Stimulated activated CD4-positive, alpha-beta T cell treated with anti-CD3 and anti-CD28 coated beads, Interleukin-4, amount 100 ng/mL, for 4 hours (primary cell): Measurements from ENCODE around the gene SFXN4.

Source experiments
- DNase-seq, 2 experiments: peaks; one replicate each; pipeline ENCODE4 v3.0.0-alpha.2; 2020

Gene SFXN4, protein sequence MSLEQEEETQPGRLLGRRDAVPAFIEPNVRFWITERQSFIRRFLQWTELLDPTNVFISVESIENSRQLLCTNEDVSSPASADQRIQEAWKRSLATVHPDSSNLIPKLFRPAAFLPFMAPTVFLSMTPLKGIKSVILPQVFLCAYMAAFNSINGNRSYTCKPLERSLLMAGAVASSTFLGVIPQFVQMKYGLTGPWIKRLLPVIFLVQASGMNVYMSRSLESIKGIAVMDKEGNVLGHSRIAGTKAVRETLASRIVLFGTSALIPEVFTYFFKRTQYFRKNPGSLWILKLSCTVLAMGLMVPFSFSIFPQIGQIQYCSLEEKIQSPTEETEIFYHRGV

DNA sequence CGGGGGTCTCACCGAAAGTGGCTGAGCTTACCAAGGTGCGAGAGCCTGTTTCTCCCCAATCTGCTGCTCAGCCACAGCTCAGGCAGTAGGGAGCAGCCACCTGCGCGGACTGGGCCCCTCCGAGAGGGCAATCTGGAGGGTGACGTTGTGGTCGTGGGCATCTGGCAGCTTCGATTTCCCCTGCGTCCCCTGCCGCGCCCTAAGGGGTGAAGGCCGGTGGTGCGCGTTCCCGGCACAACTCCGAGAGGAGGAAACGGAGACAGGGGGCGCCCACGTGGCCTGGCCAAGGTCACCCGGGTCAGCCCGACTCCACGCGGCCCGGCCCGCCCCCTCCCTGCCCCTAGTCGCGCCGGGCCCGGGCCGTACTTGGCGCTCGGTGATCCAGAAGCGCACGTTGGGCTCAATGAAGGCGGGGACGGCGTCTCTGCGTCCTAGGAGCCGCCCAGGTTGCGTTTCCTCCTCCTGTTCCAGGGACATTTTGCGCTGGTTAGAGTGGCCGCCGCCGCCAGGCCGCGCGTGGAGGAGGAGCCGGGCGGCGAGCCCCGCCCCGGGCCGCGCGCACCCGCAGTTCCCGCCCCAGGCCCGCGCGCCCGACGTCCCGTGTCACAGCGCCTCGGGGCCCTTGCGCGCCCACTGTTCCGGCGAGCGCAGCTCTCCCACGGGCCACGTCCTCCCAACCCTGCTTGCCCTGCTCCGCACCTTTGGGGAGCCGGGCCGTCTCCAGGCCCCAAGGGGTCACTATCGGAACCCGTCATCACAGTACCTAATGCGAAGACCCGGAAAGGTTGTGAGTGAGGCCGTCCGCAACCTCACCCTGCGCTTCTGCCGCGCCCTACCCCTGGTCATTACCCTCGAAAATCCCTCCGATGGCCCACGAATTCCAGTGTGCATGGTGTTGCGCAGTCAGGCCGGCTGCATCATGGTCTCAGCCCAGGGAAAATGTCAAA lies at the start of gene SFXN4:
SFXN4 (minus strand) TSS at position 544 of the 947 bp plus-strand sequence; CDS start at position 477, 67 bp downstream.
- peak; percentile 73 to 81 for DNase-seq

DNA sequence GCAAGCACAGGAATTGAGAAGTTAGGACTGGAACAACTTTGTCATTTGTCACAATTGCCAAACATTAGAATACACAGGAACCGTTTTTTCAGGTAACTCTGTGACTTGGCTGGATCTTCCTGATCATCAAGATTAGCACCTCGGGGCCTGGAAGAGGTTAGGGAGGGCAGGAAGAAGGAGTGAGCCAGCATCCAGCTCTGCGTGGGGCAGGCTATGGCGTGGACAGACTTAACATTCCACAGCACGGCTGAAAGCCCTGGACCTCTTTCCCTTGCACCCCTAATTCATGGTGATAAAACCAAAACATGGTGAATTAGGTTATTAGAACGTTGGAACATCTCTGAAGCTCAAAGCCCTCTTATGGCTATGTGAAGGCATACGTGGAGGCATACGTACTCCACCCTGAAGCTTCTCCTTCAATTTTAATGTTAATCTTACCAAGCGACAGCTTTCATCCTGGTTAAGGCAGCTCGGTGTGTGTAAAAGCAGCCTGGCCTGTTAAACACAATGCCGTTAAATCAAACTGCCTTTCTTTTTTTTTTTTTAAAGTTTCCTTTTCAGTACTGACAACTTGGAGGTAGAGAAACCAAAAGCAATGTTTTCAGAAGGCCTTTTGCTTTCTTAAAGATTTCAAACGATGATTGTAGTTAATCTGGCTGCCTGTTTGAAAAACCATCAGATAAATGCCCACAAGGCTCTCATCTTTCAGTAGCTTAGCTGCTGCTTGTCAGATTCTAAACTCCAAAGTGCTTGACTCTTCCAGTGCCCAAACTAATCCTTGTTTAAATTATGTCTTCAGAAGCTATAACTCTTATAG lies 46.3 kb upstream of the SFXN4 start:
- no peak for DNase-seq

DNA sequence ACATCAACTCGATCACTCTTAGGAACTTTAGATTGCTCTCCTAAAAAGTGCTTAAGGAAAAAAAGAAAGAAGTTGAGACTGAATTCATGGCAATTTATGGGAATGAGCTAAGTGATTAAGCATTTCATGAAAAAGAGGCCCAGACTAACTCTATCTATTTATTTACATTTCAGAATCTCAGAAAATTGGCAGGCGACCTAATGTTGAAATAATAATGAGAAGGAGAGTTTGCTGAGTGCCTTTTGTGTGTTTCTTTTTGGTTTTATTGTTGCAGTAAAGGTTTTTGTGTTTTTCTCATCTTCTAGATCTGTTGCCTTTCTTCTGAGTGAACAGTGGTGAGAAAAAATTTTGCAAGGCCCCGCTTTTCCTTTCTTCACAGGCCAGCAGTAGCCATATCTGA lies 45.7 kb upstream of the SFXN4 start:
- DNase-seq = no peak

DNA sequence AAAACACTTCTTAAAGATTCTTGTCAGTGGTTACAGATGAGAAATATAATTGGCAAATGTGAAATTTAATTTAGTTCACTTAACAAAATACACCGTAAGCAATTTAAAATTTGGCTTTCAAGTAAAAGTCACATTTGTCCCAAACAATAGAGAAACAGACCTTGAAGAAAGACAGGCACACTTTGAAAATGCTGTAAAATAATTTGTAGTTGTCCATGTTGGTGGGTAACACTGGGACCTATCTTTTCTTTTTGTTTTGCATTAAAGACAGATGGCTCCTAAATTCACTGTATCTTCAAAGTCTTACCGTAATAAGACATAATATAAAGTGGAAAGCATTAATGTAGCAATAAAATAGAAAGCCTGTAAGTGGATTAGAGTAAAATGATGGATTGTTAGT lies 45.1 kb upstream of the SFXN4 start:
- no peak for DNase-seq

DNA sequence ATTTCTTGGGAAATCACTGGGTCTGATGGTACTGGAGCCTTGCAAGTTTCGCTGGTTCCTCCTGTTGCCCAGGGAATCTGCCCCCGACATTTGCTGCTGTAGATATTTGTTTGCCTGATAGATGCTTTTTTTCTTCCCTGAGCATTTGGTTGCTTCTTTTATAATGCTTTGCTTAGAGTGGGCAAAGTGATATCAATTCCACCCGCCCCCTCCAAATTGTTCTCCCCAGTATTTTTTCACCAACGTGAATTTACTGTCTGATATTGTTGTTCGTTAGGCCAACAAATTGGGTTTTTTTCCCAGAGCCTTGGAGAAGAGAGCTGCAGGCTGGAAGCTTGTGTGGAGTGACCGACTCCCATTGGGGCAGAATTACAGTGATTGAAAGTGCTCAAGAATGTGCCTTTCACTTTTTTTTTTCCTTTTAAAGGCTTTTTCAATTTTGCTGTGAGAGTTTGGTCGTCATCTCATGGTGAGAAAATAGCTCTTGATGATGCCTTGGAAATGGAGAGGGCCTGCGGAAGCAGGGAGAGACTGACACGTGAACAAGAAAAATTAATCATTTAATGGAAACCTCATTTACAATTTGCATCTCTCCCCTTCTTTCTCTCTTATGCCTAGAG lies 44.3 kb upstream of the SFXN4 start:
- no peak for DNase-seq

DNA sequence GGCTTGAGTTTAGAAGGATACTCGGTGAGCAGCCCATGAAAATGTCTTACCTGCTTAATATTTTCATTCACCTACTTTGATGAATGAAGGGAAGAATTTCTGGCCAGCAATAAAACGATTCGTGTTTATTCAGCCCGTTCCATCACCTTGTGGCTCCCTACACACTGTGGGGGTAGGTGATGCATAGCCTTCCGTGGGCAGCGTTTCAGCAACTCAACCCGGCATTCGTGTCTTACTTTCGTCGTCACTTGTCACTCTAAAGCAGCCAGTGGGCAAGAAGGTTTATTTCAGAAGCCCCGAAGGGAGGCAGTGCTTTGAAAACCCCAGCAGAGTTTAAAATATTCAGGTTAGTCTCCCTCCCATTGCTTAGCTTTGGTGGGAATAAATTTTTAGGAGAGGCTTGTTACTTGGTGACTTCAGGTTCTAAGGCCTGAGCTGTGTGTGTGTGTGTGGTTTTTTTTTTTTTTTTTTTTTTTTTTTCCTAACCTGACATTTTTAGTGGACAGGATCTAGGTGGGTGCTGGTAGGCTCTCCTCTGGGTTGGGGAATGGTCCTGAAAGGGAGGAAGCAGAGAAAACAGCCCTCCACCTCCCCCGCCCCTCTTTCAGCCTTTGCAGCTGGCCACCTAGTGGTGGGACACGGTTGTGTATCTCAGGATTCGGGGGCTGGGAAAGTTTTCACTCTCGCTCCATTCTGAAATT lies 43.7 kb upstream of the SFXN4 start:
- peak; percentile 55 to 76 for DNase-seq

DNA sequence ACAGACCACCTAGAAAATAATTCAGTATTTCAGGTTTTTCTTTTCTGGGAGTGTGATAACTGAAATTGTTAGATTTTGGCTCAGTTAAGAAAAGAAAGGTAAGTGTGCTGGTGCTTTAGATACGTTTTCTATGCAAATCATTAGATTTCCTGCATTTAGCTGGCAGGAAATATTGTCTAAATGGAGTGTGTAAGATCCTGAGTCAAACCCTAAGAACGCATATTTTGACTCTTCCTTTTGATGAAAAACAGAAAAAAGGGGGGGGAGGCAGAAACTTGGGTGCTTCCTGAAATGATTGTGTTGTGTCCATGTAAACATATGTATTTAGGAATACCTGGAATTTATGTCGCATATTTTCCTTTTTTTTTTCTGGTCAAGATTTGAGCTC lies 43.0 kb upstream of the SFXN4 start:
- DNase-seq = no peak

DNA sequence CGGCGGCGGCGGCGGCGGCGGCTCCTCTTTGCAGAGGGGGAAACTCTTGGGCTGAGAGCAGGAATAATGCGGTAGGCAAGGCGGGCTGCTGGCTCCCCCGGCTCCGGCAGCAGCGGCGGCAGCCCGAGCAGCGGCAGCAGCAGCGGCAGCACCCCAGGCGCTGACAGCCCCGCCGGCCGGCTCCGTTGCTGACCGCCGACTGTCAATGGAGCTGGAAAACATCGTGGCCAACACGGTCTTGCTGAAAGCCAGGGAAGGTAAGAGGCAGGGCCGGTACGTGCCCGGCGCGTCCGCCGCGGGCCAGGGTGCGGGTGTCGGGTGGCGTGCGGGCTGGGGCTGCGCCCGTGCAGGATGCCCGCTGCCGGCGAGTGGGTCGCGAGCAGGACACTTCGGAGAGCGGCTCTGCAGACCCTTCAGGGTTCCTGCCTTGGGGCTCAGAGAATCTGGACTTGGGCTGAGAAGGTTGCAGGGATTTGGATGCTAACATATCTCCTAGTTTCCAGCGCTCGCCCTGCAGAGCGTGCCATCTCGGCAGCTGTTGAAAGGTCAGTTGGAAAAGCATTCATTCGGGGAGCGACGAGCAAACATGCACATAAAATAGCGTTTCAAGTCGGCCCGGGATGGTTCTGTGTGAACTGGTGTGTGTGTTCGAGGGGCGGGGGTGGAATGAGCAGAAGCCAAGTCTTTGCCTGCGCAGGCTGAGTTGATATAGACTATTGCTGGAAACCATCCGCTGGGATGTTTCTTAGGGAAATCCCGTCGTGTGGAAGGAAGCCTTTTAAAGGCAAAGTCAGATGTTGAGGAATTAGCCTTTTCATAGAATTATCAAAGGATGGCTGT lies 42.4 kb upstream of the SFXN4 start:
- peak; percentile 21 to 28 for DNase-seq

DNA sequence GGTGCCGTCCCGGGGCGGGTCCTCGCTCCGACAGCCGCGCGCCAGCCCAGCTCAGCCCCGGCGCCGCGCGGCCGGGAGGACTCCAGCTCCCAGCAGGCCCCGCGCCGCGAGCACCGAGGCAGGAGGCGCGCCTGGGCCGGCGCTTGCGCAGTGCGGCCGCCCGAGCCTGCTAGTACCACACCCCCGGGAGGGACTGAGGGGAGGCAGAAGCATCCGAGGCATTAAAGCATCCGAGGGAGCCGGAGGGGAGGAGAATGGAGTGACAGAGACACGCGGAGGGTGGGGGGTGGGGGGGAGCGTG lies 41.8 kb upstream of the SFXN4 start, which contains the start of gene GRK5:
GRK5 (plus strand) TSS at position 206 of the 301 bp plus-strand sequence. CDS start 347 bp downstream, outside the sequence.
- DNase-seq = peak; percentile 93 to 97

DNA sequence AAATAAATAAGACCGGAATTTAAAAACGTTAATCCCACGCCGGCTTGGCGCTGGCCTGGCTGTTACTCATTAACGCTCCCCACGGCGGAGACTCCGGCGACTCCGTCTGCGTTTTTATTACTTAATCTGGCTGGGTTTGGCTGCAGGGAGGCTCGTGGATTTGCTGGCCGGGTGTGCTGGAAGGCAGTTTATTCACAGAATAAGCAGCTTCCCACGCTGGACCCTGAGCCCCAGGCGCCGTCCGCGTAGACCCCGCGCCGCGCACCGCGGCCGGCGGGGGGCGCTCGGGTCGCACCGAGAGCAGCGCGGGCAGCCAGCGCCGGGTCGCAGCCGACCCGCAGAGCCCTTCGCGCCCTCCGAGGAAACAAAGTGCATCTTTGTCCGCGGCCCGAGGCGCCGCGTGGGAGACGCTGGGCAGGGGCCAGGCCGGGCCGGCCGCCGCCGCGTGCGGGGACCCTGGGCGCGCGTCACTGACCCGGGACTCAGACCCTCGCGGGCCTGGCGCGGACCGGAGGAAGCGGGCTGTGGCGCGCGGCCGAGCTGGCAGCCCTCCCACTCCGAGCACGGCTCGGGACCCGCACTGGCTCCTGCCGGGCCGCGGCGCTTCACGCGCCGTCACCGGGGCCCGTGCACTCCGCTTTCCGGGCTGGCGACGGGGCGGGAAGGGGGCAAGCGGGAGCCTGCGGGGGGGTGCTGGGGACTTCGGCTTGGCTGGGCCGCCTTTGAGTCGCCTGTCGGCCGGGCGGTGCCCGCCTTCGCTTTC lies 41.3 kb upstream of the SFXN4 start:
- peak; percentile 69 to 77 for DNase-seq

DNA sequence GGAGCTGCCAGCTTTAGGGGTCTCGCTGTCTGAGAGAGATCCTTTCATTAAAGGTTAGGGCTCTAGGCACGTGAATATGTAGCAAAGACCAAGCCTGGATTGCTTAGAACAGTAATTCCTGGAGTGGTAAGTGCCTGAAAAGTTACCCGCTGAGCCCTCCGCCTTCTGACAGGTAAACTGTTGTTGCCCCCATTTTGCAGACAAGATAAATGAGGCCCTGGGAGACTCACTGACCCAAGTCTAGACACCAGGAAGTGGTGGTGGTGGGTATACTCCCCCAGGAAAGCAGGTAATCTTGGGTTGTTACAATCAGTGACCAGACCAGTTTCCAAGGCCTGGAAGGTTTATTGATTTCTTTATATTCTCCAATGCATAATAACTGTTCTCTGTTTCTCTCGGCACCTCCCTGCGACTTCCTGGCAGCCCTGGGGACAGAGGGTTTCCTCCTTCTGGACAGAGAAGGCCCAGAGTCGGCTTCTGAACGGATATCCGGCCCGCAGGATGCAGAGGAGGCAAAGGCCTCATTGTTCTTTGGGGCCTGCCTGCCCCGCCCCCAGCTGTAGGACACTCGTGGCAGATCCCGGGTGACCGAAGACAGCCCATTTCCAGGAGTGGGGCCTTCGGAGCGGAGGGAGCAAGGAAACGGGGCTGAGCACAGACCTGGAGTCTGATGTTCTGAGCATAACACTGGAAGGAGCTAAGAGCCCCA lies 40.5 kb upstream of the SFXN4 start:
- peak; percentile 27 to 32 for DNase-seq

DNA sequence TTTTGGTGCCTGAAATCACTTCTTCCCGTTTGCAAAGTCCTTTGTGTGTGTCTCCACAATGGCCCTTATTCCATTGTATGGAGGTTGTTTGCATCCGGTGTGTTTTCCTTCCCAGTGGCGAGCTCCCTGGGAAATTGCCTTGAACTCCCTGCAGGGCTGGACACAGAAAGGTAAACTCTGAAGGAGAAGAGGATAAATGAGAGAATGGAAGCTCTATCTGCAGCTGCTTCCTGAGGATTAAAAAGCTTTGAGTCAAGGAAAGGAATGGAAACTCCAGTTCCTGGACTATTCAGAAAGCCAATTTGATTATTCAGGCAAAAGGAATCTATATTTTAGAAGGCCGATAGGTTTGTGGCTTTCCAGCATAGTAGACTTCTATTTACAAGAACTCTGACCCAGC lies 37.5 kb upstream of the SFXN4 start:
- no peak for DNase-seq

DNA sequence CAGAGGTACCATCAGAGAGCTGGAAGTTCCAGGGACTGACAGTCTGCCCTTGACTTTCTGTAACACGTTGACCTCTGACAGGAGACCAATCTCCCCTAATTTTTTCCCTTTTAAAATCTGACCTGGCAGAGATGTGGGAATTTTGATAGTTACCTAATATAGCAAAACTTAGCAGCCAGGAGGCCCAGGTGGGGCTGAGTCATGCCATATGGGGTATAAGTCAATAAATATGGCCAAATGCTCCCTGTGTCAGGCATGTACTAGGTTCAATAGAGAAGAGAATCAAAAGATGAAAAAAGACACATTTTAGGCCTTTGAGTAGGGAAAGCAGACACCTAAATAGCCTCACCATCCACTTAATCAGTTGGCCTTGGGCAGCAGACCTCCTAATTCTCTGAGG lies 35.7 kb upstream of the SFXN4 start:
- no peak for DNase-seq

DNA sequence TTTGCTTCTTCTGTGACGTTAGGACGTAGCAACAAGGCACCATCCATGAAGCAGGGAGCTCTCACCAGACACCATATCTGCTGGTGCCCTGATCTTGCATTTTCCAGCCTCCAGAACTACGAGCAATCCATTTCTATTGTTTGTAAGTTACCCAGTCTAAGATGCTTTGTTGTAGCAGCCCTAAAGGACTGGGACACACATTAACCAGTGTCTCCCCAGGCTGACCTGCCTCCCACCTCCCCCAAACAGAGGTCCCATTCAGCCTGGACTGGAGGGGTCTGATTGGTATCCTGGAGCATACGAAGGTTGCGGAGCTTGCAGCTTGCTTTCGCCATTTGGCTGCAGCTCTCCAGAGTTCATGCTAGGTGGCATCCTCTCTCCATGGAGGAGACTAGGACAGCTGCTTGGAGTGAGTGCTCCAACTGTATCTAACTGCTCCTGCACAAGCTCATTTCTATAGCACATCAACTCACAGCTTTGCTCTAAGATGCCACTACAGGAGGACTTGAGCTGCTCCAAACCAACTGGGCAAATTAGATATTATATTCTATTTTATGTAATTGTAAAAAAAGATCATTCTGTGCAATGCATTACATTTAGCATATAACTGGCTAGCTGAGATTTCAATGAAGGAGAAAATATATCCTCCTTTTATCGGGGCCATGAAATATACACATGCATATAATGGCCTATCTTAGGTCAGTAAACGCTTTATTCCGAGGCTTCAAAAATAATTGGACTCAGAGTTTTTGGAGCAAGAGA lies 33.9 kb upstream of the SFXN4 start:
- DNase-seq = peak; percentile 19 to 42

DNA sequence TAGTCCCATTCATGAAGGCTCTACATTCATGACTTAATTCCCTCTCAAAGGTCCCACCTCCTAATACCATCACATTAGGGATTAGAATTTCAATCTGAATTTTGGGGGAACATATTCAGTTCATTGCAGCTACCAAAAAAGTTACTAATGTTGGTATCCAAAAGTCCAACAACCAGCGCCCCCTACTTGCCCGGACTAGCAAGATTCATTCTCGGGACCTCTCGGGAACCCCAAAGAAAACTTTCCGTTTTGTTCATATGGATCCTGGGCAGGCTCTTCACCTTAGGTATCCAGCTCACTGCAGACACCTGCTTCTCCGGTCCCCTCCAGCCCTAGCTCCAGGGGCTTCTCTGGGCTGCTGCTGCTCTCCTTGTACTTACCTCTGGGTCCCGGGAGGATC lies 32.9 kb upstream of the SFXN4 start:
- no peak for DNase-seq

DNA sequence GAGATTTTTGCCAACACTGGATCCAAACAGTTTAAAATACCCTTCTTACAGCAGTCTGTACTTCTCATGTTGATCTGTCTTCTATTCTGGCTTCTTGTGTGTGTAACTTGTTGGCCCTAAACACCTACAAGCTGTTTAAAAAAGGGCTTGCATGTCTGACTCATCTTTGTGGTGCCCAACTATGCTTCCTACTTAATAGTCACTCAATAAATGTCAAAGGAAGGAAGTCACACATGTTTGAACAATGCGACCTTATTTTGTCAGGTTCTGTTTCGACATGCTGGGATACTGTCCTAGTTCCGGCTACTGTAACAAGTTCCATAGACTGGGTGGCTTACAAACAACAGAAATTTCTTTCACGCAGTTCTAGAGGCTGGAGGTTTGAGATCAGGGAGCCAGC lies 32.4 kb upstream of the SFXN4 start:
- DNase-seq = no peak

DNA sequence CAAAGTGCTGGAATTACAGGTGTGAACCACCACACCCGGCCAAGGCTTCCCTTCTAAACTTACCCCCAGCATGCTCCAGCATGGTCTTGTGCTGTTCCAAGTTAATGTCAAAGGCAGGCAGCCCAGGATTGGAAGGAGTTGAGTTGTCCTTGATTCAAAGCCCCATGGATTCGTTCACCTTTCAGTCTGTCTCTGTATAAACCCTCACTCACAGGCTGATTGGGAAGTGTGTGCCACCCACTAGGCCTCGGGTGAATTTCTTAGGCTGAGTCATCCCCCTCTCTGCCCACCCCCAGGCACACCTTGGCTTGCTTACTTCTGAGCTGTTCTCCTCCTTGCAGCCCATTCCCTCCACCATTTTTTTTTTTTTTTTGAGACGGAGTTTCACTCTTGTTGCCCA lies 26.4 kb upstream of the SFXN4 start:
- DNase-seq = peak in 1 of 2 experiments; percentile 54

DNA sequence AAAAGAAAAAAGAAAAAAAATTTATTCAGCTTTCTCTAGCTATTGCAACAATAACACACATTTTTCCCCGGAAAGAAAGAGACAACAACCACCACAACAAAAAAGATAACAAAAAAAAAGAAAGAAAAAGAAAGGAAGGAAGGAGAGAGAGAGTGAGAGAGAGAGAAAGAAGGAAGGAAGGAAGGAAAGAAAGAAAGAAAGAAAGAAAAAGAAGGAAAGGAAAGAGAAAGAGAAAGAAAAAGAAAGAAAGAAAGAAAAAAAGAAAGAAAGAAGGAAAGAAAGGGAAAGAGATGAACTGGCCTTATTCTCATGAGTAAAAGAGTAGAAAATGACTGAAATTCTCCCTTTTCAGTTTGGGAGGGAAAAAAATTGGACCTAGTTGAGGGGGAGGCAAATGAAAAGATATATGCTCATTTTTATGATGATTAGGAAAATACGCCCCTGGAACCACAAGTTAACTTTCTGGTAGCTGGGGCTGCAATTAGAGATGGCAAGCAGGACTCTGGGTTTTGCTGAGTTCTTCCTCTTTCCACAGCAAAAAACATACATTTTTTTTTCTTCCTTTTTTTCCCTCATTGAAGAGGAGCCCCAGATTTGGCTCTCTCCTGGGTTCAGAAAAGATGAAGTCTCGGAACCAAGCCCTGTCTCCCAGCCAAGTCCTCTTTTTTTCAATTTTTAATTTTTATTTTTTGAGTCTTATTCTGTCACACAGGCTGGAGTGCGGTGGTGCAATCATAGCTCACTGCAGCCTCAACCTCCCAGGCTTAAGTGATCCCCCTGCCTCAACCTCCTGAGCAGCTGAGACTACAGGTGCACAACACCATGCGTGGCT lies 25.7 kb upstream of the SFXN4 start:
- no peak for DNase-seq
